Gastrocnemius medialis (tissue), 4 donors: ENCODE results near the gene TSPAN9. TPM values are rescaled to one million over a fixed set of nuclear protein-coding genes. Genes with fewer than 3 reads are reported as not detected.

ENCODE experiments used
- ATAC-seq, 2 donors: fragments of 150-250 bp; one replicate each; pipeline ENCODE4 v1.9.1; 2016
- DNase-seq, 2 donors: peaks; one replicate each; pipeline ENCODE4 v3.0.0-alpha.2; 2019
- H3K27ac ChIP-seq, 4 donors: fragments of 200-600 bp; sonication (generic); 1 replicate in 1 of 4; 2 replicates in 3 of 4; pipeline ENCODE4 v1.5.1; 2016 to 2018; ENCODE audit warnings: mild to moderate bottlenecking in 2 of 4, moderate library complexity in 1 of 4
- H3K27me3 ChIP-seq, 3 donors: fragments of 200-600 bp; sonication (generic) in 2 of 3; 1 replicate in 1 of 3; 2 replicates in 2 of 3; pipeline versions ENCODE4 v1.5.1 to v1.6.0; 2016 to 2019; ENCODE audit warnings: mild to moderate bottlenecking in 1 of 3, moderate library complexity in 1 of 3
- H3K36me3 ChIP-seq, 2 donors: fragments of 200-600 bp; sonication (generic) in 1 of 2; one replicate each; pipeline ENCODE4 v1.5.1; 2017 to 2018
- H3K4me1 ChIP-seq, 2 donors: fragments of 200-600 bp; sonication (generic) in 1 of 2; one replicate each; pipeline ENCODE4 v1.5.1; 2016 to 2017; ENCODE audit warnings: mild to moderate bottlenecking in 2 of 2
- H3K4me3 ChIP-seq, 4 donors: fragments of 200-600 bp; sonication (generic) in 3 of 4; 1 replicate in 1 of 4; 2 replicates in 3 of 4; pipeline ENCODE4 v1.5.1; 2016 to 2019; ENCODE audit warnings: mild to moderate bottlenecking in 2 of 4
- H3K9me3 ChIP-seq, 3 donors: fragments of 200-600 bp; sonication (generic) in 2 of 3; 1 replicate in 1 of 3; 2 replicates in 2 of 3; pipeline ENCODE4 v1.5.1; 2016 to 2019
- POLR2A ChIP-seq, 2 donors: fragments of 450-650 bp; IDR thresholded peaks; one replicate each; pipeline ENCODE4 v1.6.1; 2017; ENCODE audit warnings: antibody characterized with exemption in 2 of 2, mild to moderate bottlenecking in 2 of 2, moderate library complexity in 2 of 2
- in situ Hi-C, 4 donors: fragments of 200-750 bp; cut with MboI; loops; one replicate each; pipeline versions ENCODE4 v1.15.0 to v1.8.0; 2017; ENCODE audit warnings: low sequenced_read_pairs in 4 of 4
- intact Hi-C: fragments of 100-400 bp; cut with DNase I; formaldehyde crosslinking; loops from one replicate; pipeline ENCODE4 v1.15.1; 2023; ENCODE audit warnings: low total_unique reads
- total RNA-seq, 4 donors: library from RNA; depleted of rRNA; stranded (reverse); fragments of >200 nt; gene quantifications; one replicate each; pipeline versions ENCODE4 v1.1.0 to v1.2.3, GENCODE V29; 2016
- TF ChIP-seq, protein P1 (sequence below), 5 experiments: fragments of 450-650 bp in 3 of 5; fragments of 200-600 bp in 2 of 5; sonication (generic) in 2 of 5; IDR thresholded peaks in 4 of 5; conservative IDR thresholded peaks in 1 of 5; 1 replicate in 4 of 5; 2 replicates in 1 of 5; pipeline ENCODE4 v1.5.1; 2016 to 2019; ENCODE audit warnings: antibody characterized with exemption in 5 of 5, mild to moderate bottlenecking in 3 of 5, moderate library complexity in 3 of 5

The TSPAN9 gene
- total RNA-seq, 4 donors from 2014 or later = 4.7 to 9.4 (median 7.4) TPM

DNA sequence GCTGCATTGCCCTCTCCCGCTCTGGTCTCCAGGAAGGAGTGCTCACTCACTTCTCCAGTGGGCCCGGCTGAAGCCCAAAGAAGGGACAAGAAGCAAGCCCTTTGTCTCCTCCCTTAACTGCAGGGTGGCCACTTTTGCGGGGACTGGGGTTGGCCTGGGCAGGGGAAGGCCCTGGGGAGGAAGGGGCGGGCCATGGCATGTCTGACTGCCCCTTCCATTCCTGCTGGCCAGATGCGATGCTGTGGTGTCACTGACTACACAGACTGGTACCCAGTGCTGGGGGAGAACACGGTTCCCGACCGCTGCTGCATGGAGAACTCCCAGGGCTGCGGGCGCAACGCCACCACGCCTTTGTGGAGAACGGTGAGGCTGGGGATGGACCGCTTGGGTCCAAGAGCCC lies 203.8 kb downstream of the TSPAN9 start:
- H3K9me3 ChIP-seq = no peaks in the 10 kb centered on the region
- ATAC-seq = no peak
- no peak for DNase-seq
- intact Hi-C loops (no loop called here), in situ Hi-C loops (no loop called here)
- H3K36me3 ChIP-seq = peaks cover 0 to 6% of the 10 kb centered on the region in 2 donors
- H3K4me3 ChIP-seq = no peak overlapping the region
- H3K27me3 ChIP-seq = no peaks in the 10 kb centered on the region
- TF ChIP-seq, protein P1, sequence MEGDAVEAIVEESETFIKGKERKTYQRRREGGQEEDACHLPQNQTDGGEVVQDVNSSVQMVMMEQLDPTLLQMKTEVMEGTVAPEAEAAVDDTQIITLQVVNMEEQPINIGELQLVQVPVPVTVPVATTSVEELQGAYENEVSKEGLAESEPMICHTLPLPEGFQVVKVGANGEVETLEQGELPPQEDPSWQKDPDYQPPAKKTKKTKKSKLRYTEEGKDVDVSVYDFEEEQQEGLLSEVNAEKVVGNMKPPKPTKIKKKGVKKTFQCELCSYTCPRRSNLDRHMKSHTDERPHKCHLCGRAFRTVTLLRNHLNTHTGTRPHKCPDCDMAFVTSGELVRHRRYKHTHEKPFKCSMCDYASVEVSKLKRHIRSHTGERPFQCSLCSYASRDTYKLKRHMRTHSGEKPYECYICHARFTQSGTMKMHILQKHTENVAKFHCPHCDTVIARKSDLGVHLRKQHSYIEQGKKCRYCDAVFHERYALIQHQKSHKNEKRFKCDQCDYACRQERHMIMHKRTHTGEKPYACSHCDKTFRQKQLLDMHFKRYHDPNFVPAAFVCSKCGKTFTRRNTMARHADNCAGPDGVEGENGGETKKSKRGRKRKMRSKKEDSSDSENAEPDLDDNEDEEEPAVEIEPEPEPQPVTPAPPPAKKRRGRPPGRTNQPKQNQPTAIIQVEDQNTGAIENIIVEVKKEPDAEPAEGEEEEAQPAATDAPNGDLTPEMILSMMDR (IDR thresholded peaks at IDR 0.05 in 4 of 5, conservative IDR thresholded peaks at IDR 0.05 in 1 of 5) = no peak
- TF ChIP-seq POLR2A (IDR thresholded peaks at IDR 0.05) = no peak
- H3K27ac ChIP-seq = no peak overlapping the region
- H3K4me1 ChIP-seq = no peaks in the 10 kb centered on the region

- no peak for ATAC-seq
- H3K4me1 ChIP-seq = no peaks in the 10 kb centered on the region
- H3K4me3 ChIP-seq = no peak overlapping the region
- H3K27me3 ChIP-seq = no peaks in the 10 kb centered on the region
- H3K36me3 ChIP-seq = peaks cover 0 to 6% of the 10 kb centered on the region in 2 donors
- no peak for TF ChIP-seq POLR2A (IDR thresholded peaks at IDR 0.05)
- TF ChIP-seq, protein P1 (IDR thresholded peaks at IDR 0.05 in 4 of 5, conservative IDR thresholded peaks at IDR 0.05 in 1 of 5) = no peak
- in situ Hi-C loops (no loop called here), intact Hi-C loops (no loop called here)
- H3K27ac ChIP-seq = no peak overlapping the region
- no peaks in the 10 kb centered on the region for H3K9me3 ChIP-seq
- DNase-seq = no peak
Observed at GRCh38 chr12:3281588-3282383, 204.6 kb downstream of the TSPAN9 start.

GRCh38 chr12:3282384-3282670 lies 205.1 kb downstream of the TSPAN9 start:
- Histone ChIP-seq H3K4me3 (no peak overlapping the region), H3K36me3 (peaks cover 0 to 6% of the 10 kb centered on the region in 2 donors), H3K9me3 (no peaks in the 10 kb centered on the region), H3K4me1 (no peaks in the 10 kb centered on the region), H3K27me3 (no peaks in the 10 kb centered on the region), H3K27ac (no peak overlapping the region)
- no peak for DNase-seq
- no peak for ATAC-seq
- intact Hi-C loops (no loop called here), in situ Hi-C loops (no loop called here)
- TF ChIP-seq, protein P1 (IDR thresholded peaks at IDR 0.05 in 4 of 5, conservative IDR thresholded peaks at IDR 0.05 in 1 of 5) = no peak
- TF ChIP-seq POLR2A (IDR thresholded peaks at IDR 0.05) = no peak

GRCh38 chr12:3283137-3283680 lies 206.0 kb downstream of the TSPAN9 start:
- intact Hi-C loops = no loop called here

More at GRCh38 chr12:3283137-3283680, 206.0 kb downstream of the TSPAN9 start:
- no peak for ATAC-seq
- Histone ChIP-seq H3K4me1 (no peaks in the 10 kb centered on the region), H3K4me3 (no peak overlapping the region), H3K27ac (no peak overlapping the region), H3K27me3 (no peaks in the 10 kb centered on the region), H3K36me3 (peaks cover 0 to 6% of the 10 kb centered on the region in 2 donors), H3K9me3 (no peaks in the 10 kb centered on the region)
- no peak for DNase-seq
- in situ Hi-C loops = no loop called here
- TF ChIP-seq, protein P1 (IDR thresholded peaks at IDR 0.05 in 4 of 5, conservative IDR thresholded peaks at IDR 0.05 in 1 of 5) = no peak
- no peak for TF ChIP-seq POLR2A (IDR thresholded peaks at IDR 0.05)
